Measurements from ENCODE around the gene SOBP.

Gene SOBP

DNA sequence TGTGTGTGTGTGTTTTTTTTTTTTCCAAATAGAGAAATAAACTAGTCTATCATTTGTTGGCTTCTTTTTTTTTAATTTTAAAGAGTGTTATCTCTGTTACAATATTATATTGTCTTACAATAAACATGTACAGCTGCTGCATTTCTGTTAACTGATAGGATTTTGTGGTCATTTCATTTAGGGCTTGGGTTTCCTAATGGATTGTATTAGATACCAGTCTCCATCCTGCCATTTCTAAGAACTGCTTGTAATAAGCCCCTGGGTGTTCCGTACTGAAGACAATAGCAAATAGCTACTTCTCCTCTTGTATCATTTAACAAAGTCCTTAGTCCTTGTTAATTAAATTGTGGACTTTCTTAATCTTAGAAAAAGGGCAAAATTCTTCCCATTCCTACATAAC is 45.7 kb downstream of the SOBP start:
- H3K4me3 ChIP-seq (ENCODE audit: control insufficient read depth, low read depth, low read length), result no peak overlapping the region
- TF ChIP-seq, protein P1, sequence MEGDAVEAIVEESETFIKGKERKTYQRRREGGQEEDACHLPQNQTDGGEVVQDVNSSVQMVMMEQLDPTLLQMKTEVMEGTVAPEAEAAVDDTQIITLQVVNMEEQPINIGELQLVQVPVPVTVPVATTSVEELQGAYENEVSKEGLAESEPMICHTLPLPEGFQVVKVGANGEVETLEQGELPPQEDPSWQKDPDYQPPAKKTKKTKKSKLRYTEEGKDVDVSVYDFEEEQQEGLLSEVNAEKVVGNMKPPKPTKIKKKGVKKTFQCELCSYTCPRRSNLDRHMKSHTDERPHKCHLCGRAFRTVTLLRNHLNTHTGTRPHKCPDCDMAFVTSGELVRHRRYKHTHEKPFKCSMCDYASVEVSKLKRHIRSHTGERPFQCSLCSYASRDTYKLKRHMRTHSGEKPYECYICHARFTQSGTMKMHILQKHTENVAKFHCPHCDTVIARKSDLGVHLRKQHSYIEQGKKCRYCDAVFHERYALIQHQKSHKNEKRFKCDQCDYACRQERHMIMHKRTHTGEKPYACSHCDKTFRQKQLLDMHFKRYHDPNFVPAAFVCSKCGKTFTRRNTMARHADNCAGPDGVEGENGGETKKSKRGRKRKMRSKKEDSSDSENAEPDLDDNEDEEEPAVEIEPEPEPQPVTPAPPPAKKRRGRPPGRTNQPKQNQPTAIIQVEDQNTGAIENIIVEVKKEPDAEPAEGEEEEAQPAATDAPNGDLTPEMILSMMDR (conservative IDR thresholded peaks at IDR 0.05; ENCODE audit: control insufficient read depth, insufficient read depth, low read depth, low read length), result no peak
- no peak for DNase-seq (ENCODE audit: low read depth)

DNA sequence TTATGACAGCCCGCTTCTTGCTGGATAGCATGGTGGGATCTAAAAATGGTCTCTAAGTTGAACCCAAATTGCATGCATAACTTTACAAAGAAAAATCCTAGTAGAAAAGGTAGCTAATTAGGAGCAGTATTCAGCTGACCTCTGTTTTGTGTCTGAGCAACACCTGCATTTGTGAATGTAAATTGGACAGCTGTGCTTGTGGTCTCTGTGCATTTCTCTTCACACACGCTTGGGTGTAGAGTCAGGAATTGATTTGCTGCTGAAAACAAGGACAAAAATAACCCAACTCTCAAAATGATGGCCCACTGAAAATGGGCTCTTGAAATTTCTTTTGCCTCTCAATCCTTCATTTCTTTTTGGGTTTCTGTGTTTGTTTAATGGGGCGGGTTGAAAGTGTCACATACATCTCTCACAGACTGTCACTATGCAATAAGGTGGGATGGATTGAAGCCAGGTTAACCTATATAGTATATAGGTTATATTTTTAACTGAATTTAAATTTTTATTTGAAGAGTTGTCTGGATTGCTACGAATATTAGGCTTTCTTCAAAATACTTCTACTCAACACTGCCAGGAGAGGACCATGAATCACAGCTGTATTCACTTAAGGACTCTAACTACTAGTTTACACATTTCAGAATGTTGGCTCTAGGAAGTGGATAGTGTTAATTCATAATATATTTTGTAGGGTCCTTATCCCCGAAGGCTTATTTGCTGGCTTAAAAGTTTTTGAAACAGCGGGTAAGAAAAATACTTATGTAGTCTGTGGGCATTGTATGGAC is 46.5 kb downstream of the SOBP start:
- H3K4me3 ChIP-seq (ENCODE audit: control insufficient read depth, low read depth, low read length), result no peak overlapping the region
- TF ChIP-seq, protein P1 (conservative IDR thresholded peaks at IDR 0.05; ENCODE audit: control insufficient read depth, insufficient read depth, low read depth, low read length), result no peak
- no peak for DNase-seq (ENCODE audit: low read depth)

- TF ChIP-seq, protein P1 (conservative IDR thresholded peaks at IDR 0.05; ENCODE audit: control insufficient read depth, insufficient read depth, low read depth, low read length), result no peak
- H3K4me3 ChIP-seq (ENCODE audit: control insufficient read depth, low read depth, low read length), result no peak overlapping the region
- DNase-seq (ENCODE audit: low read depth), result no peak
Measured at GRCh38 chr6:107537559-107537958, 47.6 kb downstream of the SOBP start.

GRCh38 chr6:107538856-107539387 is 49.0 kb downstream of the SOBP start:
- TF ChIP-seq, protein P1 (conservative IDR thresholded peaks at IDR 0.05; ENCODE audit: control insufficient read depth, insufficient read depth, low read depth, low read length), result no peak
- no peak for DNase-seq (ENCODE audit: low read depth)

GRCh38 chr6:107539409-107539808 is 49.5 kb downstream of the SOBP start:
- TF ChIP-seq, protein P1 (conservative IDR thresholded peaks at IDR 0.05; ENCODE audit: control insufficient read depth, insufficient read depth, low read depth, low read length), result no peak
- no peak overlapping the region for H3K4me3 ChIP-seq (ENCODE audit: control insufficient read depth, low read depth, low read length)
- no peak for DNase-seq (ENCODE audit: low read depth)

More at GRCh38 chr6:107538856-107539387, 49.0 kb downstream of the SOBP start:
- H3K4me3 ChIP-seq (ENCODE audit: control insufficient read depth, low read depth, low read length), result no peak overlapping the region

- H3K4me3 ChIP-seq (ENCODE audit: control insufficient read depth, low read depth, low read length), result no peak overlapping the region
- TF ChIP-seq, protein P1 (conservative IDR thresholded peaks at IDR 0.05; ENCODE audit: control insufficient read depth, insufficient read depth, low read depth, low read length), result no peak
- DNase-seq (ENCODE audit: low read depth), result no peak
Measured at GRCh38 chr6:107539849-107540464, 50.0 kb downstream of the SOBP start.
